Smooth muscle cell (in vitro differentiated cells): ENCODE results near the gene PXDN. TPM values are rescaled to one million over a fixed set of nuclear protein-coding genes. Genes with fewer than 3 reads are reported as not detected.

Experiments used
- DNase-seq: peaks from one replicate; lab custom pipeline; 2025; ENCODE audit not compliant: unreplicated experiment; lab: John Stamatoyannopoulos, UW
- H2AFZ ChIP-seq: fragments of 200-600 bp; sonication (generic); 2 replicates; pipeline ENCODE4 v1.6.0; 2016; ENCODE audit warnings: antibody characterized with exemption, low read depth, mild to moderate bottlenecking
- H3F3A ChIP-seq: fragments of 200-600 bp; sonication (generic); 2 replicates; pipeline ENCODE4 v1.6.0; 2017; ENCODE audit warnings: antibody characterized with exemption, low read depth
- H3K27ac ChIP-seq: fragments of 200-600 bp; sonication (generic); 2 replicates; pipeline ENCODE4 v1.5.1; 2016; ENCODE audit warnings: low read depth, mild to moderate bottlenecking
- H3K27me3 ChIP-seq: fragments of 200-600 bp; sonication (generic); 2 replicates; pipeline ENCODE4 v1.6.1; 2016; ENCODE audit warnings: low read depth, mild to moderate bottlenecking
- H3K36me3 ChIP-seq: fragments of 200-600 bp; sonication (generic); 2 replicates; pipeline ENCODE4 v1.5.1; 2016; ENCODE audit warnings: low read depth
- H3K4me1 ChIP-seq: fragments of 200-600 bp; sonication (generic); 2 replicates; pipeline ENCODE4 v1.5.1; 2016; ENCODE audit warnings: low read depth
- H3K4me2 ChIP-seq: fragments of 200-600 bp; sonication (generic); 2 replicates; pipeline ENCODE4 v1.6.0; 2016; ENCODE audit warnings: mild to moderate bottlenecking
- H3K4me3 ChIP-seq: fragments of 200-600 bp; sonication (generic); 2 replicates; pipeline ENCODE4 v1.5.1; 2016; ENCODE audit warnings: mild to moderate bottlenecking
- H3K79me2 ChIP-seq: fragments of 200-600 bp; sonication (generic); 2 replicates; pipeline ENCODE4 v1.6.0; 2016; ENCODE audit warnings: low read depth, mild to moderate bottlenecking
- H3K9ac ChIP-seq: fragments of 200-600 bp; sonication (generic); 2 replicates; pipeline ENCODE4 v1.6.0; 2016; ENCODE audit warnings: low read depth
- H3K9me3 ChIP-seq: fragments of 200-600 bp; sonication (generic); replicated peaks from 2 replicates; pipeline ENCODE4 v1.5.1; 2016; ENCODE audit warnings: low read depth
- H4K20me1 ChIP-seq: fragments of 200-600 bp; sonication (generic); 2 replicates; pipeline ENCODE4 v1.6.0; 2016; ENCODE audit warnings: low read depth
- WGBS: methylation state at CpG from one replicate; pipeline ENCODE4 v1.1.7; 2016; ENCODE audit warnings: low lambda C conversion rate; 5-methylcytosine and 5-hydroxymethylcytosine counted together
- polyA plus RNA-seq: library from polyadenylated mRNA; unstranded; fragments of >200 nt; fragmentation: Nextera tagmentation; extraction: Ambion mirVana; gene quantifications from 2 replicates; pipeline ENCODE4 v1.2.1, GENCODE V29; 2016
- total RNA-seq: library from RNA; depleted of rRNA; stranded (reverse); fragments of >200 nt; gene quantifications from 2 replicates; pipeline ENCODE4 v1.2.3, GENCODE V29; 2014
- TF ChIP-seq, protein P1 (sequence below): fragments of 200-600 bp; sonication (generic); IDR thresholded peaks from 2 replicates; pipeline ENCODE4 v1.5.1; 2017; ENCODE audit warnings: borderline replicate concordance, mild to moderate bottlenecking, antibody characterized with exemption; ENCODE audit not compliant: insufficient read depth, poor library complexity, severe bottlenecking

Gene PXDN
- total and polyA plus RNA-seq, 2 experiments from 2014 or later = 328 to 333 TPM

DNA sequence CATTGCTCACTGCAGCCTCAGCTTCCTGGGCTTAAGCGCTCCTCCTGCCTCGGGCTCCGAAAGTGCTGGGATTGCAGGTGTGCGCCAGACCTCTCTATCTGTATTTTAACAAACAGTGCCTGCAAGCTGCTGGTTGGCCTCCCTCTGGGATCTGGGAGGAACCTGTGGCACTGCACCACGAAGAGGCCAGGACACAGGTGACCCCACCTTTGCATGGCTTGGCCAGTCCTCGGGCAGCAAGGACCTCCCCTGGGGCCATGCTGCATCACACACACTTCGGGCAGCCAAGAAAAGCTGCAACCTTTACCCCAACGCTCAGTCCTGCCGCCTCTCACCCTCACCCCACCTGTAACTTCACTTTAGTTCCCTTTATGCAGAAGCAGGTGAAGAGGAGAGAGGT, 70.0 kb downstream of the PXDN start:
- Histone ChIP-seq H3K79me2 (peaks cover 26% of the 10 kb centered on the region), H3K9ac (no peak overlapping the region), H3F3A (peaks cover 4% of the 10 kb centered on the region), H3K4me2 (no peak overlapping the region), H3K27me3 (no peaks in the 10 kb centered on the region), H3K27ac (no peak overlapping the region), H3K4me3 (no peak overlapping the region), H3K4me1 (no peaks in the 10 kb centered on the region), H3K36me3 (peaks cover 29% of the 10 kb centered on the region), H3K9me3 (no peaks in the 10 kb centered on the region), H2AFZ (no peak overlapping the region), H4K20me1 (peaks cover 62% of the 10 kb centered on the region)
- TF ChIP-seq, protein P1, sequence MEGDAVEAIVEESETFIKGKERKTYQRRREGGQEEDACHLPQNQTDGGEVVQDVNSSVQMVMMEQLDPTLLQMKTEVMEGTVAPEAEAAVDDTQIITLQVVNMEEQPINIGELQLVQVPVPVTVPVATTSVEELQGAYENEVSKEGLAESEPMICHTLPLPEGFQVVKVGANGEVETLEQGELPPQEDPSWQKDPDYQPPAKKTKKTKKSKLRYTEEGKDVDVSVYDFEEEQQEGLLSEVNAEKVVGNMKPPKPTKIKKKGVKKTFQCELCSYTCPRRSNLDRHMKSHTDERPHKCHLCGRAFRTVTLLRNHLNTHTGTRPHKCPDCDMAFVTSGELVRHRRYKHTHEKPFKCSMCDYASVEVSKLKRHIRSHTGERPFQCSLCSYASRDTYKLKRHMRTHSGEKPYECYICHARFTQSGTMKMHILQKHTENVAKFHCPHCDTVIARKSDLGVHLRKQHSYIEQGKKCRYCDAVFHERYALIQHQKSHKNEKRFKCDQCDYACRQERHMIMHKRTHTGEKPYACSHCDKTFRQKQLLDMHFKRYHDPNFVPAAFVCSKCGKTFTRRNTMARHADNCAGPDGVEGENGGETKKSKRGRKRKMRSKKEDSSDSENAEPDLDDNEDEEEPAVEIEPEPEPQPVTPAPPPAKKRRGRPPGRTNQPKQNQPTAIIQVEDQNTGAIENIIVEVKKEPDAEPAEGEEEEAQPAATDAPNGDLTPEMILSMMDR = no peak
- DNase-seq = no peak
- WGBS = 94% methylated on average over 9 of the region's 9 CpGs

DNA sequence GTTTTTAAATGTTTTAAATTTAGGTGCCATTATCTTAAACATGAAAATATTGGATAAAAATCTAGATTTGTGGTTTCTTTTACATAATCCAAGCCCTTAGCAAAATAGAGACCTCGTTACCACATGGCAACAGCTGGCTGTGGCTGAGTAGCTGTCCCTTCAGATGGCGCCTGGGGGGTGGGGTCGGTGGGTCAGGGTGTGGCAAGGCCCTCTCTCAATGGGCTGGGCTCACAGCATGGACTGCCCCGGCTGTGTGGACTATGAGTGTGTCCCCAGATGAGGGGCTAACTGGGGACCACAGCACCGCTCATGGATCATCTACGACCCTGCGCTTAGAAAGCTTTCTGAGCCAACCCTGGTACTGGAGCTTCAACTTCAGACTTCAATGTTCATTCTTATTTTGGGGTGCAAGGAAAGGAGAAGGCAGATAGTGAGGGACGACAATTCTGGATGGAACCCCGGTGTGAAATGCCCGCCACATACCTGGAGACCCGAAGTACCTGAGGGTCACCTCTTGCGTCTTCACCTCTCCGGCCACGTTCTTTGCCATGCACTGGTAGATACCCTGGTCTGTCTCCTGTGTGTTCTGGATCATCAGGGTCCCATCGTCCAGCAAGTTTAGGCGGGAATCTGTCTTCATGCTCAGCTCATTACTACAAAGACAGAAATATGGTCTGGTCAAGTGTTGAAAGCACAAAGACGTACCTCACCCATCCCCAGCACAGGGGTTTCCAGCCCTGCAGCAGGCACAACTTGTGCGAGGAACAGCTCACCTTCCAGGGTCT, 71.0 kb downstream of the PXDN start:
- peaks cover 29% of the 10 kb centered on the region for H3K36me3 ChIP-seq
- WGBS = 97% methylated on average over 18 of the region's 18 CpGs
- H3K79me2 ChIP-seq = peaks cover 35% of the 10 kb centered on the region
- no peaks in the 10 kb centered on the region for H3K27me3 ChIP-seq
- H2AFZ ChIP-seq = no peak overlapping the region
- no peak overlapping the region for H3K27ac ChIP-seq
- peaks cover 70% of the 10 kb centered on the region for H4K20me1 ChIP-seq
- no peaks in the 10 kb centered on the region for H3F3A ChIP-seq
- H3K9me3 ChIP-seq = no peaks in the 10 kb centered on the region
- H3K4me1 ChIP-seq = no peaks in the 10 kb centered on the region
- DNase-seq = no peak
- TF ChIP-seq, protein P1 = no peak
- no peak overlapping the region for H3K4me2 ChIP-seq
- H3K4me3 ChIP-seq = no peak overlapping the region
- H3K9ac ChIP-seq = no peak overlapping the region

DNA sequence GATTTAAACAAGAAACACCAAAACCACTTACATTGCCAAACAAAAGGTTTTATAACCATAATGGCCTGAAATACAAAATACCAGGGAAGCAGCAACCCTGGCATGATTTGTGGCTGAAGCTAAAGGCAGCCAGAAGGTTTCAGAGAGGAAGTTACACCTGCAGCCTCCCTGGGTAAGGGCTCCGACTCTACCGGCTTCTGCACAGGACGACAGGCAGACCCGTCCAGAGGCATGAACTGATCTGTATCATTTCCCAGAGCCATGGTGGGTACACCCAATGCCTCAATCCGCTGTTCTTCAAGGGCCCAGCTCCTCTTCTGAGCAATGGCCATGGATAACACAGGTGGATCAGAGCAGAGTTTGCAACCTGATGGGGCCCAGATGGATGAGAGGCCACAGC, 71.6 kb downstream of the PXDN start:
- WGBS = 96% methylated on average over 5 of the region's 5 CpGs
- no peak for DNase-seq
- peaks cover 40% of the 10 kb centered on the region for H3K79me2 ChIP-seq
- no peak overlapping the region for H3K4me2 ChIP-seq
- H2AFZ ChIP-seq = no peak overlapping the region
- no peaks in the 10 kb centered on the region for H3K27me3 ChIP-seq
- TF ChIP-seq, protein P1 = no peak
- no peak overlapping the region for H3K4me3 ChIP-seq
- H3K9ac ChIP-seq = no peak overlapping the region
- H3K27ac ChIP-seq = no peak overlapping the region
- peaks cover 29% of the 10 kb centered on the region for H3K36me3 ChIP-seq
- H3K9me3 ChIP-seq = no peaks in the 10 kb centered on the region
- no peaks in the 10 kb centered on the region for H3F3A ChIP-seq
- peaks cover 71% of the 10 kb centered on the region for H4K20me1 ChIP-seq
- H3K4me1 ChIP-seq = no peaks in the 10 kb centered on the region

DNA sequence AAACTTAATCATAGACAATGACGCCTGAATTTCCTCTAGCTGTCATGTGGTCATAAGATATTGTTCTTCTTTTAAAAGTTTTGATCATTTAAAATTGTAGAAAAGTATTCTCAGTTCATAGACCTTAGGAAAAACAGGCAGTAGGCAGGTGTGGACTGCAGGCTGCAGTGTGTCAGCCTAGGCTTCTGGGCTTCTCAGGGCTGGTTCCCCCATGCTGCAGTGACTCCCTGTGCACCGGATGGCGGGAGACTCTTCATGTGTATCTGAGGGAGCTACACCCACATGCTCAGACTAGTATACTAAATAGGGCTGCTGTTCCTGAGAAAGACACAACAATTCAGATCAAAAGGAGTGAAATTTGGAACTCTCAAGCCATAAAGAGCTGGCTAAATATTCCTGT, 72.4 kb downstream of the PXDN start:
- Histone ChIP-seq H3K79me2 (peaks cover 46% of the 10 kb centered on the region), H3K9me3 (no peaks in the 10 kb centered on the region), H3K4me3 (no peak overlapping the region), H4K20me1 (peaks cover 79% of the 10 kb centered on the region), H3K27me3 (no peaks in the 10 kb centered on the region), H2AFZ (no peak overlapping the region), H3F3A (no peaks in the 10 kb centered on the region), H3K27ac (no peak overlapping the region), H3K9ac (no peak overlapping the region), H3K4me1 (no peaks in the 10 kb centered on the region), H3K4me2 (no peak overlapping the region), H3K36me3 (peaks cover 29% of the 10 kb centered on the region)
- no peak for DNase-seq
- WGBS = 94% methylated on average over 3 of the region's 3 CpGs
- TF ChIP-seq, protein P1 = no peak
